ENCODE measurements around the gene NUP210. TPM values are rescaled to one million over a fixed set of nuclear protein-coding genes. Genes with fewer than 3 reads are reported as not detected.

Gene NUP210
- total RNA-seq: 1 to 10 TPM; 4.4 to 4.5 TPM

DNA sequence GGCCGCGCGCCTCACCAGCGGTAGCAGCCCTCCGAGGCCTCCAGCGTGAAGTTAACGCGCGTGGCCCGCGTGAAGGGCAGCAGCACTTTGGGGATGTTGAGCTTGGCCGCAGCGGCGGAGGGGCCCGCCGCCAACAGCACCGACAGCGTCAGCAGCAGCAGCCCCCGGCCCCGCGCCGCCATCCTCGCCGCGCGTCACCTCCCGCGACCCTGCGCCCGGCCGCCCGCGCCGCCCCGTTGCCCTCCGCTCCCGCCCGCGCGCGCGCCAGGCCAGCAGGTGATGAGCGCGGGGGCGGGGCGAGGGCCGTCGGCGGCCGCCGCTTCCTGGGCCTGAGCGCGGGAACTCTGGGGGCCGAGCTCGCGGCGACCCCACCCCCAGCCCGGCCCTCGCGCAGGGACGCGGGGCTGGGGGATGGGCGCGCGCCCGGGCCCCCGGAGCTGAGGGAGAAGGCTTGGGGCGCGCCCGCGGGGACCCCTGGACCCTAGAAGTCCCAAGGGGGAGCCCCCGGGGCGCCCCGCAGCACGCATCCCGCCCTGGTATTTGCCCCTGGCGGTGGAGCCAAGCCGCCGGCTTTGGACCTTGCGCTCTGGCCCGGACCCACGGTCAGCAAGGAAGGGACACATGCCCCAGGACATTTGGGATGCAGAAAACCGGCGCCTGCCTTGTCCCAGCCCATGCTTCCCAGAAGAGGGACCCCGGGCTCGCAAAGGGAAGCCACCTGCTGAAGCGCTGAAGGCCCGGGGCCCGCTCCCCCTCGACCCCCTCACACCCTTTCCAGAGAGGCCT is at the start of gene NUP210:
Gene NUP210 (minus strand): TSS at position 278 of the 786 bp plus-strand sequence. CDS start 96 bp downstream, at position 182.
- no peak for DNase-seq (ENCODE audit: low spot score)
- TF ChIP-seq, protein P1, sequence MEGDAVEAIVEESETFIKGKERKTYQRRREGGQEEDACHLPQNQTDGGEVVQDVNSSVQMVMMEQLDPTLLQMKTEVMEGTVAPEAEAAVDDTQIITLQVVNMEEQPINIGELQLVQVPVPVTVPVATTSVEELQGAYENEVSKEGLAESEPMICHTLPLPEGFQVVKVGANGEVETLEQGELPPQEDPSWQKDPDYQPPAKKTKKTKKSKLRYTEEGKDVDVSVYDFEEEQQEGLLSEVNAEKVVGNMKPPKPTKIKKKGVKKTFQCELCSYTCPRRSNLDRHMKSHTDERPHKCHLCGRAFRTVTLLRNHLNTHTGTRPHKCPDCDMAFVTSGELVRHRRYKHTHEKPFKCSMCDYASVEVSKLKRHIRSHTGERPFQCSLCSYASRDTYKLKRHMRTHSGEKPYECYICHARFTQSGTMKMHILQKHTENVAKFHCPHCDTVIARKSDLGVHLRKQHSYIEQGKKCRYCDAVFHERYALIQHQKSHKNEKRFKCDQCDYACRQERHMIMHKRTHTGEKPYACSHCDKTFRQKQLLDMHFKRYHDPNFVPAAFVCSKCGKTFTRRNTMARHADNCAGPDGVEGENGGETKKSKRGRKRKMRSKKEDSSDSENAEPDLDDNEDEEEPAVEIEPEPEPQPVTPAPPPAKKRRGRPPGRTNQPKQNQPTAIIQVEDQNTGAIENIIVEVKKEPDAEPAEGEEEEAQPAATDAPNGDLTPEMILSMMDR (IDR thresholded peaks at IDR 0.05): no peak
- Histone ChIP-seq H3K4me3 (peak within 1 kb of the TSS; percentile 43 to 59), H3K27ac (peak within 1 kb of the TSS in 1 of 2 donors; percentile 48), H3K36me3 (no peaks in the 10 kb centered on the region), H3K27me3 (no peaks in the 10 kb centered on the region), H3K4me1 (peaks cover 0 to 7% of the 10 kb centered on the region in 2 donors), H3K9me3 (no peaks in the 10 kb centered on the region)

DNA sequence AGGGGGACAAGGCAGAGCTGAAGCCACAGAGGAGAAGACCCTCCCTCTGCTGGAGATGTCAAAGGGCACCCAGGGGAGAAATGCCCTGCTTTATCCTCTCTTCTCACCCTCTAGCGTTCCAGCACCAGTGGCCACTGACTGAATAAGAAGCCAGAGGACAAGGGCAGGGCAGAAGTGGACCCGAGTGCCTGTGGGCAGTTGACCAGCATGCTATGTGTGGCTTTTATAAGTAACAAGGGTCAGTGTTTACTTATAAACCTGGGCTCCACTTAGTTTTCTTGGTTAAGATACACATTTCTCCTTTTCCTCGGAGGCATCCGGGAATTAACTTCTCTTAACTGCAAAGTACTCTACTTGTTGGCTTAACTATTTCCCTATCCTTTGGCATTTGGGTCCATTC is 46.7 kb upstream of the NUP210 start:
- Histone ChIP-seq H3K36me3 (no peaks in the 10 kb centered on the region), H3K4me1 (peaks cover 0 to 11% of the 10 kb centered on the region in 2 donors), H3K9me3 (no peaks in the 10 kb centered on the region), H3K27me3 (no peaks in the 10 kb centered on the region), H3K27ac (no peak overlapping the region), H3K4me3 (no peak overlapping the region)
- TF ChIP-seq, protein P1 (IDR thresholded peaks at IDR 0.05): no peak
- no peak for DNase-seq (ENCODE audit: low spot score)

DNA sequence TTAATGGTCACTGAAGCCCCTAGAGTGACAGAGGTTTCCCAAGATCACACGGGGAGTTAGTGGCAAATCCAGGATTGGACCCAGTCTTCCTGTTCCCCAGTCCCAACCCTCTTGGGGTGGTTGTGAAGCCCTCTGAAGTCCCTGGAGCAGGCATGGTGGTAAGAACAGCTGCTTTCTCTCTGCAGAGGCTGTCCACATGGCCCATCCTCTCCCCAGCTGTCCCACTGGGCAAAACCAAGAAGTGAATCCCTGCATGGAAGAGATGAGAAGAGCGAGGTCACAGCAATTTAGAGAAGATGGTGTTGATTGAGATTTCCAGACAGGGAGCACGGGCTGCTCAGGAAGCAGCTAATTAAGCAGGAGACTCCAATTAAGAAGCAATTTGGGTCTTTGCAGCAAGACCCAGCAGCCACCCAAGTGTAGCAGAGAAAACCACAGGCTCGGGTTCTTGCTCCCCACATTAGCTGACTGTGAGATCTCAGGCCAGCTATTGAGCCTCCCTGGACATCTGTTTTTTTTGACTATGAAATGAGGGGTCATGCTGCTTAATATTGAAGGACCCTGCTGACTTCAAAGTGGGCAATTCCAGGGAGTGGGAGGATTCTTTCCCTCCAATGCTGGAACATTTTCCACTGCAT is 45.2 kb upstream of the NUP210 start:
- H3K27ac ChIP-seq: no peak overlapping the region
- DNase-seq (ENCODE audit: low spot score): no peak
- no peak overlapping the region for H3K4me3 ChIP-seq
- no peaks in the 10 kb centered on the region for H3K27me3 ChIP-seq
- H3K4me1 ChIP-seq: peaks cover 0 to 18% of the 10 kb centered on the region in 2 donors
- no peaks in the 10 kb centered on the region for H3K36me3 ChIP-seq
- H3K9me3 ChIP-seq: no peaks in the 10 kb centered on the region
- TF ChIP-seq, protein P1 (IDR thresholded peaks at IDR 0.05): no peak

DNA sequence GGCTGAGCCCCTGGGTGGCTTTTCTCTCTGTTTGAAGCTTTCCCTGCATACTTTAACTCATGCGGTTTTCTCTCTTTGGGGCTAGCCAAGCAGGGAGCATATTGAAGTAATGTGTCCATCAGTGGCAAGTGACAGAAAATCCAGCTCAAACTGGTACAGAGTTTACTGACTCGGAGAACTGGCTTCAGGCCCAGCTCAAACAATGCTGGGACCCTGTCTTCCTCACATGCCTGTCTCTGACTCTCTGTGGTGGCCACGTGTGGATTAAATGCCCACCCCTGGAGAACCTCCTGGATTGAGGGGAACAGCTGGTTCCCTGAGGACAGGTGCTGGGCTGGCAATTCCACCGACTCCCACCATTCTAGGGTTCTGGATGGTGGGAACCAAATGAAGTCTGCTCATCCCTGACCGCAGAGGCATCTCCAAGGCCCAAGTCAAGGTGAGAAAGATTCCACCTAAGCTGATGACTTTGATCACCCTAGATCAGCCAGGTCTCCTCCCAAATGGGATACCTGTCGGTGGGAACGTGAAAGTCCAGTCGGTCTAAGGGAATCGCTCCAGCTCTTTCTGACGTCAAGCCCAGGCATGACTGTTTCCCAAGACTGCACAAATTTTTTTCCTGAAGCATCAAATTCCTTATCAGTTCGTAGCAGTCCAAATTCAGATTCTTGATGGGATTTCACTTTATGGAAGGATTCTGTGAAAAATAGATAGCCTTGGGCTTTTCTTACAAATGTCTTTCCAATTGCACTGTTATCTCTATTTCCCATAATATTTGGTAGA is 43.7 kb upstream of the NUP210 start:
- no peaks in the 10 kb centered on the region for H3K9me3 ChIP-seq
- no peak overlapping the region for H3K27ac ChIP-seq
- no peak overlapping the region for H3K4me3 ChIP-seq
- TF ChIP-seq, protein P1 (IDR thresholded peaks at IDR 0.05): no peak
- H3K27me3 ChIP-seq: no peaks in the 10 kb centered on the region
- peaks cover 0 to 18% of the 10 kb centered on the region in 2 donors for H3K4me1 ChIP-seq
- H3K36me3 ChIP-seq: no peaks in the 10 kb centered on the region
- DNase-seq (ENCODE audit: low spot score): no peak

DNA sequence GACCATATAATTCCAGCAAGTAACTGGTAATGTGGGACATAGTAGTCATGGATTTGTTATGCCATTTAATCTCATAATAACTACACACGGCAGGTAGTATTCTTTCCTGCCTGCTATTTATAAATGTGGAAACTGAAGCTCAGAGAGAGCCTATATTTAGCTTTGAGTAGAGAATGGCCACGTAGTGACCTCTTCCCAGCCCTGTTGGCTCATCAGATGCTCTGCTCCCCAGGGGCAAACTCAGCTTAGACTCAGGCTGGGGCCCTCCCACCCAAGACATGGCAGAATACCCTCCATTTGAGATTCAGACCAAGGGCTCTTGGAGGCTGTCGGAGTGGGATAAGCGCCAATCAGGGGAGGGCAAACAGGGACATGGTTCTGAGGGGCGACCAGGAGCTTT is 42.7 kb upstream of the NUP210 start:
- DNase-seq (ENCODE audit: low spot score): no peak
- Histone ChIP-seq H3K27me3 (no peaks in the 10 kb centered on the region), H3K4me3 (no peak overlapping the region), H3K9me3 (no peaks in the 10 kb centered on the region), H3K36me3 (no peaks in the 10 kb centered on the region), H3K4me1 (peaks cover 0 to 18% of the 10 kb centered on the region in 2 donors), H3K27ac (no peak overlapping the region)
- TF ChIP-seq, protein P1 (IDR thresholded peaks at IDR 0.05): no peak

Data from right atrium auricular region (tissue), 2 donors.